ENCODE data around the gene LAMA1.

Gene LAMA1

DNA sequence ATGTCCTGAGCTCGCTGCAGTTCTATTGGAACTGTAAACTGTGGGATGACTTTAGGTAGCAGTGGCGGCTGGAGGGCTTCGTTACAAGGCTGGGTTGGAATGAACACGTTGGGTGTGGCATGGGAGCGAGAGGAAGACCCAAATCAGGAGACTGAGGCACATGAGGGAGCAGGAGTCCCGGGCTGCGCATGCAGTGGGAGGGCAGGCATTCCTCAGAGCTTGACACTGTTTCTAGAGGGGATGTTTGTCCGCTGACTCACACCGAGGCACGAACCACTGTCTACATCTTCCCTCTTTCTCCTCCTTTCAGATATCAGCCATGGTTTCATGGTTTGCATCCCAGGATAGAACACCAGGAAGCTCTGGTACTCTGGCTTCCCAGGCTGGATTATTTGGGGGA is 40.6 kb upstream of the LAMA1 start:
- TF ChIP-seq, protein P1, sequence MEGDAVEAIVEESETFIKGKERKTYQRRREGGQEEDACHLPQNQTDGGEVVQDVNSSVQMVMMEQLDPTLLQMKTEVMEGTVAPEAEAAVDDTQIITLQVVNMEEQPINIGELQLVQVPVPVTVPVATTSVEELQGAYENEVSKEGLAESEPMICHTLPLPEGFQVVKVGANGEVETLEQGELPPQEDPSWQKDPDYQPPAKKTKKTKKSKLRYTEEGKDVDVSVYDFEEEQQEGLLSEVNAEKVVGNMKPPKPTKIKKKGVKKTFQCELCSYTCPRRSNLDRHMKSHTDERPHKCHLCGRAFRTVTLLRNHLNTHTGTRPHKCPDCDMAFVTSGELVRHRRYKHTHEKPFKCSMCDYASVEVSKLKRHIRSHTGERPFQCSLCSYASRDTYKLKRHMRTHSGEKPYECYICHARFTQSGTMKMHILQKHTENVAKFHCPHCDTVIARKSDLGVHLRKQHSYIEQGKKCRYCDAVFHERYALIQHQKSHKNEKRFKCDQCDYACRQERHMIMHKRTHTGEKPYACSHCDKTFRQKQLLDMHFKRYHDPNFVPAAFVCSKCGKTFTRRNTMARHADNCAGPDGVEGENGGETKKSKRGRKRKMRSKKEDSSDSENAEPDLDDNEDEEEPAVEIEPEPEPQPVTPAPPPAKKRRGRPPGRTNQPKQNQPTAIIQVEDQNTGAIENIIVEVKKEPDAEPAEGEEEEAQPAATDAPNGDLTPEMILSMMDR (IDR thresholded peaks at IDR 0.05; ENCODE audit: low read depth, low read length, poor library complexity, severe bottlenecking): no peak
- no peak for TF ChIP-seq EZH2phosphoT487 (IDR thresholded peaks at IDR 0.05; ENCODE audit: borderline replicate concordance, low read length)
- Histone ChIP-seq H3F3A (ENCODE audit: control insufficient read depth, insufficient read depth) (no peaks in the 10 kb centered on the region), H3K4me3 (ENCODE audit: low read length) (no peak overlapping the region)

DNA sequence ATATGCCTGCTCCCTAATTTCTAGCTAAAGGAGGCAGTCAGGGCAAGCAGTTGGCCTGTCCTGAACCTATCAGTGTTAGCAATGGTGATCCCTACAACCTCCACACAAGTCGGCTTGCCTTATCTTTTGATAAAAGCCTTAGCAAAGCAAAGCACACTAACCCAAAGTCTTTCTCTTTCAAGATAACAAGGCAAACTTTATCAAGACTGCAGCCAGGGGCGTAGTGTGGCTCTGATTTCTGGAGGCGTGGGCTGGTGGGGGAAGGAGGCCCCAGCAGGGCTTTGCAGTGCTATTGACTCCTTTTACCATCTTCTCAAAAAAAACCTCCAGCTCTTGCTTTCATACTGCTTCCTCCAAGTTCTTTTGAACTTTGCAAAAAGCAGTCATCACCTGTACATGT is 40.2 kb upstream of the LAMA1 start:
- Histone ChIP-seq H3K36me3 (ENCODE audit: control insufficient read depth, low read length) (no peaks in the 10 kb centered on the region), H3K9me2 (replicated peaks; ENCODE audit: control insufficient read depth, low read length) (no peaks in the 10 kb centered on the region), H3K9me3 (ENCODE audit: control insufficient read depth, insufficient read depth, low read length) (no peaks in the 10 kb centered on the region), H3K27me3 (ENCODE audit: control insufficient read depth, low read length) (no peaks in the 10 kb centered on the region), H3F3A (ENCODE audit: control insufficient read depth, insufficient read depth) (no peaks in the 10 kb centered on the region), H3K4me2 (ENCODE audit: low read length) (no peak overlapping the region), H4K20me1 (ENCODE audit: control insufficient read depth, insufficient read depth, low read depth, low read length) (no peaks in the 10 kb centered on the region), H3K4me3 (ENCODE audit: low read length) (no peak overlapping the region), H3K27ac (ENCODE audit: low read depth, low read length) (no peak overlapping the region), H3K79me2 (ENCODE audit: control insufficient read depth, low read length) (no peaks in the 10 kb centered on the region), H3K4me1 (ENCODE audit: control insufficient read depth, low read length) (no peaks in the 10 kb centered on the region)
- TF ChIP-seq, protein P1 (IDR thresholded peaks at IDR 0.05; ENCODE audit: low read depth, low read length, poor library complexity, severe bottlenecking): no peak
- TF ChIP-seq EZH2phosphoT487 (IDR thresholded peaks at IDR 0.05; ENCODE audit: borderline replicate concordance, low read length): no peak

More for the DNA sequence above, 40.6 kb upstream of the LAMA1 start:
- H3K4me1 ChIP-seq (ENCODE audit: control insufficient read depth, low read length): no peaks in the 10 kb centered on the region
- no peak overlapping the region for H3K4me2 ChIP-seq (ENCODE audit: low read length)
- H3K36me3 ChIP-seq (ENCODE audit: control insufficient read depth, low read length): no peaks in the 10 kb centered on the region
- no peaks in the 10 kb centered on the region for H3K9me3 ChIP-seq (ENCODE audit: control insufficient read depth, insufficient read depth, low read length)
- no peaks in the 10 kb centered on the region for H3K27me3 ChIP-seq (ENCODE audit: control insufficient read depth, low read length)
- no peak overlapping the region for H3K27ac ChIP-seq (ENCODE audit: low read depth, low read length)
- H4K20me1 ChIP-seq (ENCODE audit: control insufficient read depth, insufficient read depth, low read depth, low read length): no peaks in the 10 kb centered on the region
- no peaks in the 10 kb centered on the region for H3K79me2 ChIP-seq (ENCODE audit: control insufficient read depth, low read length)
- no peaks in the 10 kb centered on the region for H3K9me2 ChIP-seq (replicated peaks; ENCODE audit: control insufficient read depth, low read length)

GRCh38 chr18:7155887-7156286 is 38.3 kb upstream of the LAMA1 start:
- Histone ChIP-seq H3K4me2 (ENCODE audit: low read length) (no peak overlapping the region), H3K36me3 (ENCODE audit: control insufficient read depth, low read length) (no peaks in the 10 kb centered on the region), H3K9me3 (ENCODE audit: control insufficient read depth, insufficient read depth, low read length) (no peaks in the 10 kb centered on the region), H3K27me3 (ENCODE audit: control insufficient read depth, low read length) (no peaks in the 10 kb centered on the region), H3K79me2 (ENCODE audit: control insufficient read depth, low read length) (no peaks in the 10 kb centered on the region), H3K4me1 (ENCODE audit: control insufficient read depth, low read length) (no peaks in the 10 kb centered on the region), H3F3A (ENCODE audit: control insufficient read depth, insufficient read depth) (no peaks in the 10 kb centered on the region), H4K20me1 (ENCODE audit: control insufficient read depth, insufficient read depth, low read depth, low read length) (no peaks in the 10 kb centered on the region), H3K9me2 (replicated peaks; ENCODE audit: control insufficient read depth, low read length) (no peaks in the 10 kb centered on the region), H3K27ac (ENCODE audit: low read depth, low read length) (no peak overlapping the region), H3K4me3 (ENCODE audit: low read length) (no peak overlapping the region)
- TF ChIP-seq, protein P1 (IDR thresholded peaks at IDR 0.05; ENCODE audit: low read depth, low read length, poor library complexity, severe bottlenecking): no peak
- TF ChIP-seq EZH2phosphoT487 (IDR thresholded peaks at IDR 0.05; ENCODE audit: borderline replicate concordance, low read length): no peak

GRCh38 chr18:7155092-7155491 is 37.5 kb upstream of the LAMA1 start:
- Histone ChIP-seq H3K79me2 (ENCODE audit: control insufficient read depth, low read length) (no peaks in the 10 kb centered on the region), H3K4me2 (ENCODE audit: low read length) (no peak overlapping the region), H3K27me3 (ENCODE audit: control insufficient read depth, low read length) (no peaks in the 10 kb centered on the region), H3K27ac (ENCODE audit: low read depth, low read length) (no peak overlapping the region), H3K36me3 (ENCODE audit: control insufficient read depth, low read length) (no peaks in the 10 kb centered on the region), H3K4me1 (ENCODE audit: control insufficient read depth, low read length) (no peaks in the 10 kb centered on the region), H3K4me3 (ENCODE audit: low read length) (no peak overlapping the region), H3K9me3 (ENCODE audit: control insufficient read depth, insufficient read depth, low read length) (no peaks in the 10 kb centered on the region), H3K9me2 (replicated peaks; ENCODE audit: control insufficient read depth, low read length) (no peaks in the 10 kb centered on the region), H3F3A (ENCODE audit: control insufficient read depth, insufficient read depth) (no peaks in the 10 kb centered on the region), H4K20me1 (ENCODE audit: control insufficient read depth, insufficient read depth, low read depth, low read length) (no peaks in the 10 kb centered on the region)
- no peak for TF ChIP-seq EZH2phosphoT487 (IDR thresholded peaks at IDR 0.05; ENCODE audit: borderline replicate concordance, low read length)
- TF ChIP-seq, protein P1 (IDR thresholded peaks at IDR 0.05; ENCODE audit: low read depth, low read length, poor library complexity, severe bottlenecking): no peak
